A549 treated with AZD9567 at 1 μM for 4 hours (cell line): ENCODE measurements around the gene LURAP1L. TPM values are rescaled to one million over a fixed set of nuclear protein-coding genes. Genes with fewer than 3 reads are reported as not detected.

Experiments used
- total RNA-seq: library from RNA; stranded (reverse); fragments of 200-300 nt; extraction: Qiagen RNA extraction; gene quantifications from 5 replicates; pipeline ENCODE4 v1.2.3, GENCODE V29; 2022; ENCODE audit not compliant: insufficient read depth

LURAP1L gene
- 20.4 to 26.3 TPM (median 22.5 TPM) in 5 replicates for total RNA-seq

DNA sequence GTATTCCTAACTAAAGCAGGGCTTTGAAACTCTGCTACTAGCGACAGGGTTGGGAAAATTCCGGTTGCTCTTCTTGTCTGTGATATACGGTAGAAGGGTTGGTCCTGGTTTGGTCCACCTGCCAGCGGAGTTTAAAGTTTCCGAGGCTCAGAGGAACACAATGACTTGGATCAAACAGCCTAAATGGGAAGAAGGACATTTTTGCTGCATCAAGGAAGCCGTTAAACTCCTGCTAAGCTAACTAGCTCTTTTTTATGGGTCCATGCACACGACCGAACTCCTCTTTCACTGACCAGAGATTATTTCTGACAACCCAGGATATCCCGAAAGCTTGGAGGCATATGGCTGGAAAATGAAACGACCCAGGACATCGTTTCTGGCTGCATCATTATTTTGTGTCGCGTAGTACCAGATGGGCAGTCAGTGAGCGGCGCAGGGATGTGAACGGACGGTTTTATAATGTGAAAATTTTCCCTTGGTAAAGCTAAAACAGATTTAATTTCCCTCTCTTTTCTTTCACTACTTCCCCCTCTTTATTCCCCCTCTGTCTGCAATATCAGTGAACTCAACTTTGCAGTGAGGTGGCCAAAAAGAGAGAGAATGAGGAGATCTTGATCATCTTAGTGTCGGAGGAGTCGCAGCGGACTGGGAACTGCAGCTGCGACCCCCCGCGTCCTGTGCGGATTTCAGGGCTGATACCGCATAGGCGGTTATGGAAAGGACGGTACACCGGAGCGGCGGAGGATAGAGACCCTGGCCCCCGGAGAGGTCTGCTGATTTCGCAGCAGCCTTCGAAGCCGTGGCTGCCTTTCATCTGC, at the start of gene LURAP1L:
Gene LURAP1L, plus strand, starts transcription at position 160 of the 818 bp plus-strand sequence. CDS start 696 bp downstream, outside the sequence.

Other genes with a start within 250 kb of the LURAP1L start
- gene TYRP1, start 81.6 kb upstream of the LURAP1L start, total RNA-seq = not detected in 5 replicates